Testis (tissue), 3 donors: Measurements from ENCODE around the gene FXYD2. TPM values are rescaled to one million over a fixed set of nuclear protein-coding genes. Genes with fewer than 3 reads are reported as not detected.

Experiments
- DNase-seq: peaks from one replicate; pipeline ENCODE4 v3.0.0-alpha.2; 2019
- H3K27ac ChIP-seq, 2 donors: fragments of 200-600 bp; sonication (generic); one replicate each; pipeline ENCODE4 v1.5.1; 2019
- H3K27me3 ChIP-seq: fragments of 200-600 bp; sonication (generic); one replicate; pipeline ENCODE4 v1.5.1; 2019
- H3K36me3 ChIP-seq: fragments of 200-600 bp; sonication (generic); one replicate; pipeline ENCODE4 v1.5.1; 2017; ENCODE audit warnings: low read depth; ENCODE audit errors: missing control alignments
- H3K4me1 ChIP-seq: fragments of 200-600 bp; sonication (generic); one replicate; pipeline ENCODE4 v1.5.1; 2019
- H3K4me3 ChIP-seq, 2 donors: fragments of 200-600 bp; sonication (generic); one replicate each; pipeline ENCODE4 v1.5.1; 2017 to 2019
- H3K9me3 ChIP-seq: fragments of 200-600 bp; sonication (generic); one replicate; pipeline ENCODE4 v1.5.1; 2017
- CTCF ChIP-seq, 3 experiments: fragments of 450-650 bp in 2 of 3; fragments of 200-600 bp in 1 of 3; sonication (generic) in 1 of 3; IDR thresholded peaks; one replicate each; pipeline ENCODE4 v1.5.1; 2016 to 2019; ENCODE audit warnings: antibody characterized with exemption in 3 of 3, mild to moderate bottlenecking in 2 of 3, moderate library complexity in 1 of 3
- POLR2A ChIP-seq: fragments of 450-650 bp; IDR thresholded peaks from one replicate; pipeline ENCODE4 v1.6.1; 2017; ENCODE audit warnings: antibody characterized with exemption, mild to moderate bottlenecking, moderate library complexity
- WGBS, 2 donors: methylation state at CpG; one replicate each; pipeline ENCODE4 v1.1.5; 2018; 5-methylcytosine and 5-hydroxymethylcytosine counted together
- intact Hi-C: fragments of 100-400 bp; cut with DNase I; formaldehyde crosslinking; loops from one replicate; pipeline ENCODE4 v1.15.1; 2023; ENCODE audit warnings: low total_unique reads
- polyA plus RNA-seq: library from polyadenylated mRNA; stranded (reverse); fragments of 350-450 nt; fragmentation: Illumina TruSeq; extraction: RNeasy Lipid Tissue Mini Kit (QIAGEN cat#74804); gene quantifications from one replicate; pipeline ENCODE4 v1.2.3, GENCODE V29; 2014; ENCODE audit warnings: low read depth, low replicate concordance; ENCODE audit not compliant: insufficient read depth
- total RNA-seq, 2 donors: library from RNA; depleted of rRNA; stranded (reverse); fragments of >200 nt; gene quantifications; one replicate each; pipeline ENCODE4 v1.2.3, GENCODE V29; 2016

FXYD2 gene
- total and polyA plus RNA-seq, 3 donors from 2014 or later: 5.3 to 8.3 (median 7.6) TPM

GRCh38 chr11:117840881-117841550, 16.5 kb upstream of the FXYD2 start:
- Histone ChIP-seq H3K36me3 (no peaks in the 10 kb centered on the region), H3K4me3 (no peak overlapping the region)
- WGBS, 2 donors: 86 to 89% methylated on average over 10 to 11 of the region's 11 CpGs

GRCh38 chr11:117839936-117840813, 15.6 kb upstream of the FXYD2 start:
- no peak for DNase-seq
- intact Hi-C loops: loop anchor here (5.0 kb wide), 1 partner anchor 107 kb away; no protein-coding TSS in a partner anchor
- Histone ChIP-seq H3K9me3 (no peaks in the 10 kb centered on the region), H3K36me3 (no peaks in the 10 kb centered on the region), H3K4me3 (no peak overlapping the region), H3K27ac (no peak overlapping the region), H3K27me3 (no peaks in the 10 kb centered on the region), H3K4me1 (peaks cover 15% of the 10 kb centered on the region)
- WGBS, 2 donors: 86 to 92% methylated on average over 6 to 10 of the region's 10 CpGs
- TF ChIP-seq CTCF (IDR thresholded peaks at IDR 0.05) (no peak), POLR2A (no peak)

More at GRCh38 chr11:117840881-117841550, 16.5 kb upstream of the FXYD2 start:
- TF ChIP-seq POLR2A: no peak
- no peak for TF ChIP-seq CTCF (IDR thresholded peaks at IDR 0.05)
- peaks cover 15% of the 10 kb centered on the region for H3K4me1 ChIP-seq
- intact Hi-C loops: loop anchor here (5.0 kb wide), 1 partner anchor 106 kb away; no protein-coding TSS in a partner anchor
- H3K27me3 ChIP-seq: no peaks in the 10 kb centered on the region
- no peaks in the 10 kb centered on the region for H3K9me3 ChIP-seq
- DNase-seq: peak; percentile 14
- H3K27ac ChIP-seq: no peak overlapping the region

- intact Hi-C loops: no loop called here
- TF ChIP-seq POLR2A: no peak
- TF ChIP-seq CTCF (IDR thresholded peaks at IDR 0.05): no peak
- Histone ChIP-seq H3K27me3 (no peaks in the 10 kb centered on the region), H3K27ac (no peak overlapping the region), H3K4me3 (no peak overlapping the region), H3K9me3 (no peaks in the 10 kb centered on the region), H3K4me1 (peaks cover 15% of the 10 kb centered on the region), H3K36me3 (no peaks in the 10 kb centered on the region)
- 81 to 88% methylated on average over 7 of the region's 7 CpGs for WGBS, 2 donors
- no peak for DNase-seq
Measured at GRCh38 chr11:117839380-117839881, 14.9 kb upstream of the FXYD2 start.

GRCh38 chr11:117838901-117839300, 14.4 kb upstream of the FXYD2 start:
- H3K4me1 ChIP-seq: peaks cover 13% of the 10 kb centered on the region
- TF ChIP-seq POLR2A (no peak), CTCF (IDR thresholded peaks at IDR 0.05) (no peak)
- no peak overlapping the region for H3K27ac ChIP-seq
- 80 to 85% methylated on average over 8 of the region's 8 CpGs for WGBS, 2 donors
- no peaks in the 10 kb centered on the region for H3K27me3 ChIP-seq
- H3K36me3 ChIP-seq: no peaks in the 10 kb centered on the region
- H3K9me3 ChIP-seq: no peaks in the 10 kb centered on the region
- H3K4me3 ChIP-seq: no peak overlapping the region
- intact Hi-C loops: no loop called here
- DNase-seq: no peak
